ENCODE results near the gene SLC25A39.

DNA sequence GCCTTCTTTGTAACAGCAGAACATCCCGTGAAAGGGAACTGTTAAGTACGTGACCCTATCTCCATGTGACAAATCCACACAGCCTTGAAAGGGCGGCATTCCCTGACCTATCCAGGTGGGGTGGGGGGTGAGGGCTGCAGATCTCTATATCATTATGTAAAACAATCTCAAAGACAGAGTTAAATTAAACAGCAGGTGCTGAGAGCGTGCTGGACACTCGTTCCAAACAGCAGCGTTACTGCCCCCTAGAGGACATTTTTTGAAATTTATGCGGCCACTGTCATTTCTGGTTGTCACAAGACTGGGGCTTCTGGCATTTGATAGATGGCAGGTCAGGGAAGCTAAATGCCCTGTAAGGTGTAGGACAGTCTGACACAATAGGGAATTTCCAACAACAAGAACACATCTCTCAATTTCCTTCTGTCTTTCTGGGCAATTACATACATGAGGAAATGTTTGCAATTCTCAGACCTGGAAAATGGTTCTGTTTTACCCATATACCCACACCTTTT is 6.7 kb upstream of the SLC25A39 start:
- TF ChIP-seq POLR2A (IDR thresholded peaks at IDR 0.05; ENCODE audit: low read depth, low read length) = no peak
- TF ChIP-seq CTCF (conservative IDR thresholded peaks at IDR 0.05; ENCODE audit: low read depth, low read length) = peak; percentile 75
- no peak for TF ChIP-seq CHD1 (IDR thresholded peaks at IDR 0.05; ENCODE audit: low read depth, low read length)

Data from IMR-90 (cell line).